ENCODE results near the gene MBD5. TPM values are rescaled to one million over a fixed set of nuclear protein-coding genes. Genes with fewer than 3 reads are reported as not detected.

MBD5 gene
- total RNA-seq, 1 donor from 2014 or later = 44.9 TPM

- H3K9me3 Mint-ChIP-seq (ENCODE audit: unreplicated experiment) = no peaks in the 10 kb centered on the region
- H3K27me3 Mint-ChIP-seq (ENCODE audit: unreplicated experiment) = no peaks in the 10 kb centered on the region
- no peak for DNase-seq (ENCODE audit: extremely low spot score, unreplicated experiment)
- no peaks in the 10 kb centered on the region for H3K4me1 Mint-ChIP-seq (ENCODE audit: unreplicated experiment)
- H3K36me3 Mint-ChIP-seq (ENCODE audit: unreplicated experiment) = no peaks in the 10 kb centered on the region
- H3K27ac Mint-ChIP-seq (ENCODE audit: unreplicated experiment) = no peak overlapping the region
- H3K4me3 Mint-ChIP-seq (ENCODE audit: unreplicated experiment) = no peak overlapping the region
- no peak for TF ChIP-seq CTCF (IDR thresholded peaks at IDR 0.05)
These were observed 174.0 kb downstream of the MBD5 start for GRCh38 chr2:148194882-148195281.

- Mint-ChIP-seq H3K36me3 (ENCODE audit: unreplicated experiment) (peaks cover 1% of the 10 kb centered on the region), H3K27ac (ENCODE audit: unreplicated experiment) (no peak overlapping the region), H3K4me1 (ENCODE audit: unreplicated experiment) (no peaks in the 10 kb centered on the region), H3K4me3 (ENCODE audit: unreplicated experiment) (no peak overlapping the region), H3K9me3 (ENCODE audit: unreplicated experiment) (no peaks in the 10 kb centered on the region), H3K27me3 (ENCODE audit: unreplicated experiment) (no peaks in the 10 kb centered on the region)
- TF ChIP-seq CTCF (IDR thresholded peaks at IDR 0.05) = peak; percentile 66
- no peak for DNase-seq (ENCODE audit: extremely low spot score, unreplicated experiment)
These were observed 180.4 kb downstream of the MBD5 start for GRCh38 chr2:148201075-148202004.

- no peak for TF ChIP-seq CTCF (IDR thresholded peaks at IDR 0.05)
- Mint-ChIP-seq H3K27me3 (ENCODE audit: unreplicated experiment) (no peaks in the 10 kb centered on the region), H3K4me3 (ENCODE audit: unreplicated experiment) (no peak overlapping the region), H3K27ac (ENCODE audit: unreplicated experiment) (no peak overlapping the region), H3K36me3 (ENCODE audit: unreplicated experiment) (peaks cover 1% of the 10 kb centered on the region), H3K9me3 (ENCODE audit: unreplicated experiment) (no peaks in the 10 kb centered on the region), H3K4me1 (ENCODE audit: unreplicated experiment) (no peaks in the 10 kb centered on the region)
- DNase-seq (ENCODE audit: extremely low spot score, unreplicated experiment) = no peak
These were observed 181.3 kb downstream of the MBD5 start for GRCh38 chr2:148202237-148202636.

- no peak overlapping the region for H3K27ac Mint-ChIP-seq (ENCODE audit: unreplicated experiment)
- no peaks in the 10 kb centered on the region for H3K27me3 Mint-ChIP-seq (ENCODE audit: unreplicated experiment)
- no peaks in the 10 kb centered on the region for H3K4me1 Mint-ChIP-seq (ENCODE audit: unreplicated experiment)
- no peak for DNase-seq (ENCODE audit: extremely low spot score, unreplicated experiment)
- peaks cover 1% of the 10 kb centered on the region for H3K36me3 Mint-ChIP-seq (ENCODE audit: unreplicated experiment)
- H3K4me3 Mint-ChIP-seq (ENCODE audit: unreplicated experiment) = no peak overlapping the region
- no peak for TF ChIP-seq CTCF (IDR thresholded peaks at IDR 0.05)
- no peaks in the 10 kb centered on the region for H3K9me3 Mint-ChIP-seq (ENCODE audit: unreplicated experiment)
These were observed 186.2 kb downstream of the MBD5 start for GRCh38 chr2:148207111-148207510.

DNA sequence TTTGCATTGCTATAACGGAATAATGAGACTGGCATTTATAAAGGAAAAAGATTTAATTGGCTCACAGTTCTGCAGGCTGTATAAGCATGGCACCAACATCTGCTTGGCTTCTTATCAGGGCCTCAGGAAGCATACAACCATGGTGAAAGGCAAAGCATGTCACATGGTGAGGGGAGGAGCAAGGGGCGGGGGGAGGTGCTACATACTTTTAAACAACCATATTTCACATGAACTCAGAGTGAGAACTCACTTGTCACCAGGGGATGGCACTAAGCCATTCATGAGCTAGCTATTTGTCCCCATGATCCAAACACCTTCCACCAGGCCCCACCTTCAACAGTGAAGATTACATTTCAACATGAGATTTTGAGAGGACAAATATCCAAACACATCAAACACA, 188.7 kb downstream of the MBD5 start:
- Mint-ChIP-seq H3K9me3 (ENCODE audit: unreplicated experiment) (no peaks in the 10 kb centered on the region), H3K27ac (ENCODE audit: unreplicated experiment) (no peak overlapping the region), H3K27me3 (ENCODE audit: unreplicated experiment) (no peaks in the 10 kb centered on the region), H3K36me3 (ENCODE audit: unreplicated experiment) (no peaks in the 10 kb centered on the region), H3K4me3 (ENCODE audit: unreplicated experiment) (no peak overlapping the region), H3K4me1 (ENCODE audit: unreplicated experiment) (no peaks in the 10 kb centered on the region)
- TF ChIP-seq CTCF (IDR thresholded peaks at IDR 0.05) = no peak
- no peak for DNase-seq (ENCODE audit: extremely low spot score, unreplicated experiment)

Data from osteocyte (in vitro differentiated cells).